Cardiac muscle cell (in vitro differentiated cells and primary cell): ENCODE measurements around the gene ADAD2. TPM values are rescaled to one million over a fixed set of nuclear protein-coding genes. Genes with fewer than 3 reads are reported as not detected.

Experiments
- DNase-seq, 2 donors: peaks; one replicate each; pipeline versions ENCODE4 v3.0.0 to v3.0.0-alpha.2; 2010 to 2017; ENCODE audit warnings: low read depth in 1 of 2, low spot score in 1 of 2
- H3K27ac ChIP-seq: fragments of 200-600 bp; sonication (generic); 2 replicates; pipeline ENCODE4 v1.5.1; 2016
- H3K27me3 ChIP-seq: fragments of 200-600 bp; sonication (generic); 2 replicates; pipeline ENCODE4 v1.6.0; 2016; ENCODE audit warnings: control low read depth
- H3K36me3 ChIP-seq: fragments of 200-600 bp; sonication (generic); 2 replicates; pipeline ENCODE4 v1.5.1; 2016; ENCODE audit warnings: control low read depth
- H3K4me1 ChIP-seq: fragments of 200-600 bp; sonication (generic); 2 replicates; pipeline ENCODE4 v1.8.1; 2017; ENCODE audit warnings: low read depth, mild to moderate bottlenecking, mixed run types
- H3K4me3 ChIP-seq: fragments of 200-600 bp; sonication (generic); 2 replicates; pipeline ENCODE4 v1.5.1; 2016; ENCODE audit warnings: mild to moderate bottlenecking
- H3K9me3 ChIP-seq: fragments of 200-600 bp; sonication (generic); 2 replicates; pipeline ENCODE4 v1.5.1; 2017; ENCODE audit warnings: low read depth, mild to moderate bottlenecking, control low read depth
- CTCF ChIP-seq: IDR thresholded peaks from 2 replicates; pipeline ENCODE4 v1.5.1; 2012; ENCODE audit warnings: low read depth, mild to moderate bottlenecking, low read length
- polyA plus RNA-seq: library from polyadenylated mRNA; unstranded; fragments of >200 nt; fragmentation: Nextera tagmentation; extraction: Ambion mirVana; gene quantifications from 2 replicates; pipeline ENCODE4 v1.2.1, GENCODE V29; 2016
- total RNA-seq: library from RNA; depleted of rRNA; stranded (reverse); fragments of >200 nt; gene quantifications from 2 replicates; pipeline ENCODE4 v1.2.3, GENCODE V29; 2016

The ADAD2 gene
- total and polyA plus RNA-seq, 2 experiments from 2014 or later: not detected

DNA sequence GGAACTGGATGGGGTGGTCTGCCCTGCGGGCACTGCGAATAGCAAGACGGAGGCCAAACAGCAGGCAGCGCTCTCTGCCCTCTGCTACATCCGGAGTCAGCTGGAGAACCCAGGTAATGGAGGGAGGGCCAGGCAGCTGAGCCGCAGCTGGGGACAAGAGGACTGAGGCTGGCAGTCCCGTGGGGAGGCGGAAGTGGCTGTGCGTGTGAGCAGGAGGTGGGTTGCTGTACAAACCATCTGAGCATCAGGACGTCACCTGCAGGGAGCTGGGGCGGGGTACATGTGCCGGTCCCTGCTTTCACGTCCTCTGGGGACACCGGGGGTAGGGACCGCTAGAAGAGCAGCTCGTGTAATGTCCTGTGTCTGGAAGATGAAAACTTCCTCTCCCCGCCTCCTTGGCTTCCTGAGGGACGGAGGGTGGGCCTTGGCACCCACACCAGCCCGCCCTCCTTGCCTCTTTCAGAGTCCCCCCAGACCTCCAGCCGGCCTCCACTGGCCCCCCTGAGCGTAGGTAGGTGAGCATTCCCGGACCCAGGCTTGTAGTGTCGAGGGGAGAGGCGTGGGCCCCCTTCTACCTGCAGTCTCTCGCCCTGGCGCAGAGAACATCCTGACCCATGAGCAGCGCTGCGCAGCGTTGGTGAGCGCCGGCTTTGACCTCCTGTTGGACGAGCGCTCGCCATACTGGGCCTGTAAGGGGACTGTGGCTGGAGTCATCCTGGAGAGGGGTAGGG is 3.7 kb downstream of the ADAD2 start:
- H3K27me3 ChIP-seq: no peaks in the 10 kb centered on the region
- no peaks in the 10 kb centered on the region for H3K4me1 ChIP-seq
- no peaks in the 10 kb centered on the region for H3K9me3 ChIP-seq
- H3K27ac ChIP-seq: no peak overlapping the region
- H3K4me3 ChIP-seq: no peak overlapping the region
- H3K36me3 ChIP-seq: no peaks in the 10 kb centered on the region
- DNase-seq: no peak
- TF ChIP-seq CTCF: no peak

DNA sequence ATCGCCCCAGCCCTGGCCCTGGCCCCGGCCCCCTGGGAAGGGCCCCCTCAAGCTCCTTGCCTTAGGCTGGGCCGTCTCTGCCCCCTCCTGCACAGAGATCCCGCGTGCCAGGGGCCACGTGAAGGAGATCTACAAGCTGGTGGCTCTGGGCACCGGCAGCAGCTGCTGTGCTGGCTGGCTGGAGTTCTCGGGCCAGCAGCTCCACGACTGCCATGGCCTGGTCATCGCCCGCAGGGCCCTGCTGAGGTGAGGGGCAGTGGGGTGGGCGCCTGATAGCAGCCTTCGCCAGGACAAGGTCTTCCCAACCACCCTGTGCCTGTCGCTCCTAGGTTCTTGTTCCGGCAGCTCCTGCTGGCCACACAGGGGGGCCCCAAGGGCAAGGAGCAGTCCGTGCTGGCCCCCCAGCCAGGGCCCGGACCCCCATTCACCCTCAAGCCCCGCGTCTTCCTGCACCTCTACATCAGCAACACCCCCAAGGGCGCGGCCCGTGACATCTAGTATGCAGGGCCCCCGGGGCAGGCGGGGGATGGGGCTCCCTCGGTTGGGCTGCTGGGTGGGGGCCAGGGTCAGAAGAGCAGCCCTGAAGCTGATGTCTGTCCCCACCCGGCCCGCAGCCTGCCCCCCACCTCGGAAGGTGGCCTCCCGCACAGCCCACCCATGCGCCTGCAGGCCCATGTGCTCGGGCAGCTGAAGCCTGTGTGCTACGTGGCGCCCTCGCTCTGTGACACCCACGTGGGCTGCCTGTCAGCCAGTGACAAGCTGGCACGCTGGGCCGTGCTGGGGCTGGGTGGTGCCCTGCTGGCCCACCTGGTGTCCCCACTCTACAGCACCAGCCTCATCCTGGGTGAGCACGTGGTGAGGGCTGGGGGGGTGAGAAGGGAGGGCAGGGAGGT is 4.5 kb downstream of the ADAD2 start:
- no peak for TF ChIP-seq CTCF
- no peaks in the 10 kb centered on the region for H3K27me3 ChIP-seq
- no peak for DNase-seq
- no peaks in the 10 kb centered on the region for H3K9me3 ChIP-seq
- no peak overlapping the region for H3K4me3 ChIP-seq
- H3K36me3 ChIP-seq: no peaks in the 10 kb centered on the region
- H3K4me1 ChIP-seq: no peaks in the 10 kb centered on the region
- H3K27ac ChIP-seq: no peak overlapping the region

- Histone ChIP-seq H3K4me1 (no peaks in the 10 kb centered on the region), H3K36me3 (no peaks in the 10 kb centered on the region), H3K27ac (no peak overlapping the region), H3K9me3 (no peaks in the 10 kb centered on the region), H3K4me3 (no peak overlapping the region), H3K27me3 (no peaks in the 10 kb centered on the region)
- no peak for DNase-seq
- no peak for TF ChIP-seq CTCF
Measured at GRCh38 chr16:84196101-84196500, 5.1 kb downstream of the ADAD2 start.

DNA sequence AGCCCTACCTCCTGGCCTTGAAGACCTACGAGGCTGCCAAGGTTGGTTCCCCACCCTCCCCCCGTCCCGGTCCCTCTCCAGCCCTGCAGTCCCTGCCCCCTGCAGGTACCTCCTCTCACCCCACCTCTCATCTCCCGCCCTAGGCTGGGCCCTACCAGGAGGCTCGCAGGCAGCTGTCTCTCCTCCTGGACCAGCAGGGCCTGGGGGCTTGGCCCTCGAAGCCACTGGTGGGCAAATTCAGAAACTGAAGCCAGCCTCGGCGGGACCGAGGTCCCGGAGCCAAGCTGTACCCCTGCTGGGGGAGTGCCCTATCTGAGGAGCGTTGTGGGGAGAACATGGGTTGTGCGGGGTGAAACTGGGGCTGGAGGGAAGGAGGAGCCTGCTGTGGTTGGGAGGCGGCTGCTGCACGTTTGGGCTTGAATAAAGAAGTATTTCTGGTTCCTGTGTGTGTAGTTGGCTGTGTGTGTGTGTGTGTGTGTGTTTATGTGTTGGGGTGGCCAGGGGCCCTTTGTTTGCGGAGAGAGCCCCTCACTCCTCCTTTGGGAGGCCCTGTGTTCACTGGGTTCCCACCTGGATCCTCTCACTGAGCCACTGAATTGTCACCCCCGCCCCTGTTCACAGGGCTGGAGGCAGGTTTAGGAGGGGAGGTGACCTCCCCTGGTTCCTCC is 5.9 kb downstream of the ADAD2 start:
- Histone ChIP-seq H3K4me1 (no peaks in the 10 kb centered on the region), H3K27ac (no peak overlapping the region), H3K9me3 (no peaks in the 10 kb centered on the region), H3K36me3 (no peaks in the 10 kb centered on the region), H3K27me3 (no peaks in the 10 kb centered on the region), H3K4me3 (no peak overlapping the region)
- TF ChIP-seq CTCF: no peak
- DNase-seq: no peak

- no peaks in the 10 kb centered on the region for H3K36me3 ChIP-seq
- no peak overlapping the region for H3K4me3 ChIP-seq
- H3K27ac ChIP-seq: no peak overlapping the region
- no peaks in the 10 kb centered on the region for H3K27me3 ChIP-seq
- no peaks in the 10 kb centered on the region for H3K9me3 ChIP-seq
- no peak for DNase-seq
- H3K4me1 ChIP-seq: no peaks in the 10 kb centered on the region
- TF ChIP-seq CTCF: no peak
Measured at GRCh38 chr16:84197466-84198128, 6.6 kb downstream of the ADAD2 start.
